H1 (cell line): Measurements from ENCODE around the gene PCGF3.

Experiments used
- BRCA1 ChIP-seq: IDR thresholded peaks from 2 replicates; pipeline ENCODE4 v1.6.1; 2012; ENCODE audit warnings: low read depth, low read length, improper control_type of control experiment
- CBX5 ChIP-seq: fragments of 300-800, 300-1000 bp; sonication (generic); IDR thresholded peaks from 2 replicates; pipeline ENCODE4 v1.7.1; 2016; ENCODE audit warnings: antibody characterized with exemption, low read length, low read depth
- CTCF ChIP-seq, 3 experiments: IDR thresholded peaks; 1 replicate in 2 of 3; 2 replicates in 1 of 3; pipeline versions ENCODE4 v1.5.1 to v1.6.1; 2011; ENCODE audit warnings: low read length in 3 of 3, mild to moderate bottlenecking in 3 of 3, inconsistent platforms in 2 of 3, low read depth in 1 of 3, moderate library complexity in 1 of 3; ENCODE audit not compliant: insufficient read depth in 1 of 3; ENCODE audit errors: control extremely low read depth in 1 of 3
- EP300 ChIP-seq, 2 experiments: IDR thresholded peaks; 1 replicate in 1 of 2; 2 replicates in 1 of 2; pipeline ENCODE4 v1.6.1; 2011 to 2012; ENCODE audit warnings: low read depth in 2 of 2, low read length in 2 of 2, mild to moderate bottlenecking in 2 of 2, borderline replicate concordance in 1 of 2, inconsistent platforms in 1 of 2, moderate library complexity in 1 of 2
- EZH2 ChIP-seq: fragments of 200-600 bp; sonication (generic); IDR thresholded peaks from 2 replicates; pipeline ENCODE4 v1.7.1; 2012; ENCODE audit warnings: low read depth, mild to moderate bottlenecking, moderate library complexity, low read length, inconsistent platforms; ENCODE audit not compliant: severe bottlenecking
- PHF8 ChIP-seq: fragments of 200-600 bp; sonication (generic); conservative IDR thresholded peaks from 2 replicates; pipeline ENCODE4 v1.7.1; 2012; ENCODE audit warnings: low read depth, mild to moderate bottlenecking, inconsistent platforms, low read length, moderate library complexity
- POLR2A ChIP-seq, 2 experiments: IDR thresholded peaks; 1 replicate in 1 of 2; 2 replicates in 1 of 2; pipeline ENCODE4 v1.6.1; 2011; ENCODE audit warnings: low read depth in 2 of 2, low read length in 2 of 2, mild to moderate bottlenecking in 2 of 2; ENCODE audit errors: control extremely low read depth in 1 of 2
- ZNF274 ChIP-seq: IDR thresholded peaks from 2 replicates; pipeline ENCODE4 v1.7.0; 2012; ENCODE audit warnings: low read length, borderline replicate concordance; ENCODE audit errors: extremely low read depth

DNA sequence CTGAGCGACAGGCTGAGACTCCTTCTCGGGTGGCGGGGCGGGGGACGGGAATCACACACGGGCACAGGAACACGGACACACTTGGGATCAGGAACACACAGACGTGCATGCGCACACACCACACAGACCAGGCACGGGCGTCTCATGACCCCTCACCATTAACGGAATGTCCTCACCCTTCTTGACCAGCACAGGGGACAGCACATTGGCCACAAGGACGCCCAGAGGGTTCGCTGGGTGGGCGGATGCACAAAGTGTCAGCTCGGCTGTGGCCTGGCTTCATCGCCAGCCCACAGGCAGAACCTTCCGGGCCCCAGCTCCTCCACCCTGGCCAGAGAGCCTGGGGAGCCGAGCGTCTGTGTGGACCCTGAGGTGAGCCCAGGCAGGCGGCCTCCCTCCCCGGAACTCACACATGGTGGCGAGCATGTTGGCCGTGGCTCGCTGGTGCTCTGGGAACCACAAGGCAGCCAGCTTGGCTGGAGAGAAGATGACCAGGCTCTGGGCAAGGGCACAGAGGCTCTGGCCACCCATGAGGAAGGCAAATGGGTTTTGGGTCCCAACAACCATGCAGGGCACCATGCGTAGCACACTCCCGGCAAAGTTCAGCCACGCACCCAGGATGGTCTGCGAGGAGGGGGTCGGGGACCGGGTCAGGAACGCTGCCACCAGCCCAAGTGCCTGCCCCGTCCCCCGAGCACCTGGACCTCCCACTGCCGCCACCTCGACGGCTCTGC, 19.8 kb upstream of the PCGF3 start:
- TF ChIP-seq EP300 (IDR thresholded peaks at IDR 0.05; ENCODE audit: borderline replicate concordance in 1 of 2, low read depth in 2 of 2, low read length in 2 of 2), result no peak
- TF ChIP-seq CTCF (IDR thresholded peaks at IDR 0.05; ENCODE audit: control extremely low read depth in 1 of 3, insufficient read depth in 1 of 3, low read depth in 1 of 3, low read length in 3 of 3), result no peak
- no peak for TF ChIP-seq ZNF274
- no peak for TF ChIP-seq BRCA1
- TF ChIP-seq POLR2A (IDR thresholded peaks at IDR 0.05; ENCODE audit: control extremely low read depth in 1 of 2, low read depth in 2 of 2, low read length in 2 of 2), result no peak
- TF ChIP-seq PHF8, result no peak
- TF ChIP-seq CBX5, result no peak
- no peak for TF ChIP-seq EZH2
